H7 (cell line): Measurements from ENCODE around the gene AGAP1. TPM values are rescaled to one million over a fixed set of nuclear protein-coding genes. Genes with fewer than 3 reads are reported as not detected.

Source experiments
- DNase-seq: peaks from one replicate; pipeline ENCODE4 v3.0.0; 2012
- H3K27me3 ChIP-seq: 2 replicates; pipeline ENCODE4 v1.6.0; 2011; ENCODE audit warnings: mild to moderate bottlenecking, low read length; ENCODE audit not compliant: control insufficient read depth, insufficient read depth
- H3K36me3 ChIP-seq: replicated peaks from 2 replicates; pipeline ENCODE4 v1.5.1; 2011; ENCODE audit warnings: low read length; ENCODE audit not compliant: control insufficient read depth, insufficient read depth
- H3K4me3 ChIP-seq: 2 replicates; pipeline ENCODE4 v1.5.1; 2011; ENCODE audit warnings: low read depth, mild to moderate bottlenecking, control low read depth, low read length, moderate library complexity; ENCODE audit not compliant: insufficient read depth
- total RNA-seq: library from RNA; depleted of rRNA; stranded (reverse); fragments of >200 nt; shearing (Covaris generic); gene quantifications from 2 replicates; pipeline ENCODE4 v1.2.3, GENCODE V29; 2014

Gene AGAP1
- total RNA-seq, 1 experiment from 2014 or later = 12.6 TPM

DNA sequence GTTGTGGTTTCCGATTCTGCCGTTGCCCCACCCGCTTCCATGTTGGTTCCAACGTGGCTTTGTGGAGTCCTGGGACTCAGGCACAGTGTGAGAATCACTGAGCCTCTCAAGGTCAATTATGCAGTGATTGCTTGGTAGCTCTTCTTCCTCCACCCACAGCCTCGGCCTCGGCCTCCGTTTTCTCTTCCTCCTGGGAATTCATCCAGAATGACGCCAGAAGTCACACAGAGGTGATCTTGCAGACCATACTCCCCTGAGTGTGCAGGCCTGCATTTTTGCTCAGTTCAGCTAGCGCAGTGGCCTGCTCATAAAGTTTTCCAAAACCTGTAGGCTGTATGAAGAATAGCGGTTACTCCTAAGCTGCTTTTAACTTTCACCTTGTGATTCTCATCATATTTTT lies 401.0 kb downstream of the AGAP1 start:
- no peak for DNase-seq
- no peaks in the 10 kb centered on the region for H3K27me3 ChIP-seq
- H3K4me3 ChIP-seq = no peak overlapping the region
- no peaks in the 10 kb centered on the region for H3K36me3 ChIP-seq

DNA sequence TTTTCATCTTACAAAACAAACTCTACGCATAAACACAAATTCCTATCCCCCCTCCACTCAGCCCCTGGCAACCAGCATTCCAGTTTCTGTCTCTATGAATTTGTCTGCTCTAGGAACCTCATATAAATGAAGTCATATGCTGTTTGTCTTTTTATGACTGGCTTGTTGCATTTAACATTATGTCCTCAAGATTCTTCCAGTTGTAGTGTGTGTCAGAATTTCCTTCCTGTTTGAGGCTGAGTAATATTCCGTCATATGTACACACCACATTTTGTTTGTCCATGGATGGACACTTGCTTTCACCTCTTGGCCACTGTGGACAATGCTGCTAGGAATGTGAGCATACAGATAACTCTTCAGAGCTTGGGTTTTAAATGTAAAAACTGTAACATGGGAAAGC lies 402.2 kb downstream of the AGAP1 start:
- DNase-seq = no peak
- no peaks in the 10 kb centered on the region for H3K27me3 ChIP-seq

DNA sequence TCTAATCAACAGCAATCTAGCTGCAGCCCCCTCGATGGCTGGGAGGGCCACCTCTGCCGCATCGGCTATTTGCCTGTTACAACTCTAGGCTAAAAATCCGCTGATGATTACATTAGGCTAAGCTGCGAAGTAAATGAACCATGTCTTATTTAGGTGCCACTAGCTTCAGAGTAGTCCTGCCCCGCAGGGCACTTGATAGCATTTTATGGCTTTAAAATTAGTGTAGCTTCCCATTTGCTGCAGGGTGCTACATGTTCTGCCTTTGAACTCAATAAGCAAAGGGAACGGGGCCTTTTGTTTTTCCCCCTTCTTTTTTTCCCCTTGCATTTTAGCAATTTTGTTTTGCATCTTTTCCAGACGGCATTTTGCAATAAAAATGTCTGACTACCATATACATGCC lies 404.1 kb downstream of the AGAP1 start:
- H3K36me3 ChIP-seq = no peaks in the 10 kb centered on the region
- no peaks in the 10 kb centered on the region; the same call in 1 of the 2 replicates for H3K27me3 ChIP-seq
- no peak for DNase-seq
- no peak overlapping the region for H3K4me3 ChIP-seq

More for the DNA sequence above, 402.2 kb downstream of the AGAP1 start:
- Histone ChIP-seq H3K36me3 (no peaks in the 10 kb centered on the region), H3K4me3 (no peak overlapping the region)

DNA sequence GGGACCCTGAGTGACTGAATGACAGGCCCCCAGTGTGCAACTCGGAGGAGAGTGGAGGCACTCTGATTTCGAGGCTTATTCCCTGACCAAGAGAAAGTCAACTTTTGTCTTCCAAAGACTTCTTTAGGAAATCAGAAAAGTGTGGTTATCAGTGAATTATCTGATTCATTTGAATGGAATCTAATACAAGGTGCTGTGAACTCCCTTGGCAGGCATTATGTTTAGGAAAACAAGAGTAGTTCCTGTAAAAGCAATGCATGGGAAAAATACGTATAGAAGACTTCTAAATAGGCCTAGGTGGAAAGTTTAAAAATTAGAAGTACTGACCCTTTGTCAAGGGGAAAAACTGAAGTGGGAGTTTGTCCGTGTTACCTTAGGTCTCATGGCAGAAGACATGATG lies 404.9 kb downstream of the AGAP1 start:
- no peaks in the 10 kb centered on the region for H3K36me3 ChIP-seq
- no peak overlapping the region for H3K4me3 ChIP-seq
- no peak for DNase-seq
- no peaks in the 10 kb centered on the region; the same call in 1 of the 2 replicates for H3K27me3 ChIP-seq

DNA sequence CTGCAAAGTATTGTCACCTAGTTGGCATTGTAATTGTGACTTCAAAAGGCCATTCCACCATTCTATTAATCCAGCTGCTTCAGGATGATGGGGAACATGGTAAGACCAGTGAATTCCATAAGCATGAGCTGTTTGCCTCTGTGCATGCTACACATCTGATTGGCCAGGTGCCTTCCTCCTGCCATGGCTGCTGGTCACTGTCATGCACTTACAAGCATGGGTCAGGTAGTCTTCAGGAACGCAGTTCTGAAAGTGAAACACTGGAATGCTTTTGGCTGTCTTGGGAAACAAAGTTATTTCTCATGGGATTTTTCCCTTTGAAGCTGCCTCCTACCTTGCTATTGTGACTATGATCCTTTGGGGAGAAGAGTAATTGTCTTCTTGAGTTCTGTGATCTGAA lies 406.8 kb downstream of the AGAP1 start:
- Histone ChIP-seq H3K27me3 (peaks cover 2% of the 10 kb centered on the region; the same call in 1 of the 2 replicates), H3K36me3 (no peaks in the 10 kb centered on the region), H3K4me3 (no peak overlapping the region)
- no peak for DNase-seq

DNA sequence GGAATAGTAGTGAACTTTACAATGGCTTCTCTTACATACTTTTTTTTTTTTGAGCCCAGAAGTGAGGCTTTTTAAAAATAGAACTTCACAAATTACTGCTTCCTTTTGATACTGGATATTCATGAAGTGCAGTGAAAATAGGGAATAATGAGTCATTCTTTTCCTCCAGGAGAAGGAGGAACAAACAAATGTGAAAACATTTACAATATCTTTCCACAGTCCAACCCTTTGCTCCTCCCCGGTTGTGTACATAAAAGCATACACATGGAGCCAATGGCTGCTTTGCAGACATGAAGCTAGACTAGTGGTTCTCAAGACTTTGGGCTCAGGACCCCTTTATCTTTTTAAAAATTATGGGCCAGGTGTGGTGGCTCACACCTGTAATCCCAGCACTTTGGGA lies 407.4 kb downstream of the AGAP1 start:
- H3K36me3 ChIP-seq = no peaks in the 10 kb centered on the region
- no peak for DNase-seq
- no peak overlapping the region for H3K4me3 ChIP-seq
- peaks cover 4% of the 10 kb centered on the region; the same call in 1 of the 2 replicates for H3K27me3 ChIP-seq

DNA sequence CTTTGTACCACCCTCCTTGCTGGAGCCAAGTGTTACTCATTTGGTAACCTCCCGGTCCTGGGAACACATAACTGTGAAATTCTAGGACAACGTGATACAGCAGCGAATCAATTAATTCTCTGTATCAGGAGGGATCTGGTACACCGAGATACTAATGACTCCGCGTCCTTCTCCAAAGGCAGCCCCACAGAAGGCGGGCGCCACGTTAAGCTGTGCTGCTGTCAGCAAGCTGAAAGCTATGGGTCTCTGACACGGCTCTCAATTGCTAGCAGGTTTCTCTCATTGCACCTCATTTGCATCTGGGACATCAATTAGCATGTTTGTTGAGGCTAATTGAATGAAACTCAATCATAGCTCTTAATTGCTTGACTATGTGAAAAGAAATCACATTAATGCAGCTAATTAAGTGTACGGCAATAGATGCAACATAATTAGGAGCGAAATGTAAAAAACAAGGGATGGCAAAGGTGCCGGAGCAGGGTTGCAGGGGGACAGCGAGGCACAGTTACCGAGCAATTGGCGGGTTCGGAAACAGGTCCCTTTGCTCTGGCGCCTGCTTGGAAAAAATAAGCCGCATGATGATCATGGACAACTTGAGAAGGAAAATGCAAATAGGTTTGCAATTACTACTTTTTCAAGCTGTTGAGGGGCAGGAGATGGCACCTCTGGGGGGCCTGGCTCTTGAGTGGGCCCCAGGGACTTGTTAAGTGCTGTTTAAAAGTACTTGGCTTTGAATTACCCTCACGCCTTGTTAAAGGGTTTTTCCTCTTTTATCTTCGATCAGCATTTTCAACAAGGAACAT lies 410.1 kb downstream of the AGAP1 start:
- Histone ChIP-seq H3K36me3 (no peaks in the 10 kb centered on the region), H3K27me3 (peaks cover 4% of the 10 kb centered on the region; the same call in 1 of the 2 replicates), H3K4me3 (no peak overlapping the region)
- no peak for DNase-seq

DNA sequence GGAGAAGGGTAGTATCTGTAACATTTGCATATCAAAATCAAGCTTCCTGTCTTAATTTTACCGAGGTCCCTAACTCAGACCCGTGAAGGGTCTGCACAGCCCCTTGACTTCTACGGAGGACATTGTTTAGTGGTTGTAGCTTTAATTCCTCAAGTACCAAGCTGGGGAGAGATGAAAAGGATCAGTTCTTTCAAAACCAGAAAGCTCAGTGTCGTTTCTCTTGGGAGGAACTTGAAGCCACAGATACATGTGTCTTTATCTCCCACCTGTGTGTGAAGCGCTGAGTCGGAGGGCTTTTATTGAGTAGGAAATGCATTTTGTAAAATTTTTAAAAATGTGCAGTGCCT lies 410.7 kb downstream of the AGAP1 start:
- DNase-seq = no peak
- no peaks in the 10 kb centered on the region for H3K36me3 ChIP-seq
- H3K27me3 ChIP-seq = peaks cover 4% of the 10 kb centered on the region; the same call in 1 of the 2 replicates
- H3K4me3 ChIP-seq = no peak overlapping the region

DNA sequence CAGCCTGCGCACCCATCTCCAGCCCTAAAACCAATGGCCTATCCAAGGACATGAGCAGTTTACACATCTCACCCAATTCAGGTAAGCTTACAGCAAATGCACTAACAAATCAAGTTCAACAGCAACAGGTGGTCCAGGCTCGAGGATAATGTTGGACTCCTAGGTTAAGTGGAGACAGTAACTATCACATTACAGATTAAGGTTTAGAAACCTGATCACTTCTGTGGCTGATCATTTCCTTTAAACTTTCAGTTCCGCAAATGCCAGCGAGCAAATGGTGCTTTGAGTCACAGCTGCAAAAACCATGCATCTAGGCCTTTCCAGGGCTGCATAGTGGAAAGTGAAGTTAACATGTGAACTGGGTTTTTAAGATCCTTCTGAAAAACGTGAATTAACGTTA lies 415.0 kb downstream of the AGAP1 start:
- no peak for DNase-seq
- no peak overlapping the region for H3K4me3 ChIP-seq
- no peaks in the 10 kb centered on the region for H3K36me3 ChIP-seq
- peaks cover 4% of the 10 kb centered on the region; the same call in 1 of the 2 replicates for H3K27me3 ChIP-seq

DNA sequence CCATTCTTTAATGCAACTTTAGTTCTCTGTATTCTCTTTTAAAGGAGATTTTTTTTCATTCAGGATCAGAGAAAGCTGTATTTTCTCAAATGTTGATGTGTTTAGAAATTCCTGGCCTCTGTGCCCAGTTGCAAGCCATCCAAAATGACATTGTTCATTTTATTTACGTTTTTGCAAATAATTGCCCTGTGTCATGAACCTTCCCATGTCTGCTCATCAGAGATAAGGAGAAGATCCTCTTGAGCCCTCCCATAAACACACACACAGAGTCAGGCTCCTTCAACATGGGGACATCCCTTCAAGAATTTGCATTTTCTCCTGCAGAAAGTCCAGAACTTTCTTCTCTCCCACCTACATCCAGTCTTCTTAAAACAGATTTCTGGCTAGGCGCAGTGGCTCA lies 415.5 kb downstream of the AGAP1 start:
- H3K27me3 ChIP-seq = peaks cover 4% of the 10 kb centered on the region; the same call in 1 of the 2 replicates
- no peaks in the 10 kb centered on the region for H3K36me3 ChIP-seq
- no peak overlapping the region for H3K4me3 ChIP-seq
- no peak for DNase-seq

DNA sequence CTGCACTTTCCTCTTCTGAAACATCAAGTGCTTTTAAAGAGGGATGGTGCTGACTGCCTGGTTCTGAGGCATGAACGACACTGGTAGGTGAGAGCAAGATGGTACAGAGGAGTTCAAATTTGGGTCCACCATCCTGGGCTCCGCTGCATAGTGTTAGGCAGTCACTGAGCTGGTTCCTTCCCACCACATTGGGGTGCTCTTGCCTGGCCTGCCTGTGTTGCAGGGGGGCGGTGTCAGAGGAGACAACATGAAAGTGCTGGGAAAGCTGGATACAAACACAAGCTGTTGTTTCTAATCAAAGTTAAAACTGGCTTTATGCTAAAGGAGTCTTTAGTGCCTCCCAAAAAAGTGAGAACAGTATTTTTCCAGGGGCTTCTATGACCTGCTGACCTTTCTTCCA lies 416.2 kb downstream of the AGAP1 start:
- Histone ChIP-seq H3K4me3 (no peak overlapping the region), H3K27me3 (peaks cover 4% of the 10 kb centered on the region; the same call in 1 of the 2 replicates), H3K36me3 (no peaks in the 10 kb centered on the region)
- DNase-seq = no peak

DNA sequence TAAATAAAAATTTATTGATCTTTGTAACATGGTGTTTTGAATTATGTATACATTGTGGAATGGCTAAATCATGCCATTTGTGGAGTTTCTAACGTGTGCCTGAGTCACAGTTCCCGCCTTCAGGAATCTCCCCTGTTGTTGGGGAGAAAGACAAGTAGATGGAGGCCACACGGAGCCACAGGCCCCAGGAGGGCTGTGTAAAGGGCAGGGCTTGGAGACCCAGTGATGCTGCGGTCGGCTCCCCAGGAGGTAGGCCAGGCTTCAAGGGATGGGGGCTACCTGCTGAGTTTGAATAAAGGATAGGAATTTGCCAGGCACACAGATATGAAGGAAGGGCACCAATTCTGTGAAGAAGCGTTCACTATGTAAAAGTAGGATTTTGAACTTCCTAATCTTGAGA lies 417.3 kb downstream of the AGAP1 start:
- peak; percentile 50 for DNase-seq
- no peaks in the 10 kb centered on the region for H3K36me3 ChIP-seq
- H3K4me3 ChIP-seq = no peak overlapping the region
- no peaks in the 10 kb centered on the region; the same call in 1 of the 2 replicates for H3K27me3 ChIP-seq

DNA sequence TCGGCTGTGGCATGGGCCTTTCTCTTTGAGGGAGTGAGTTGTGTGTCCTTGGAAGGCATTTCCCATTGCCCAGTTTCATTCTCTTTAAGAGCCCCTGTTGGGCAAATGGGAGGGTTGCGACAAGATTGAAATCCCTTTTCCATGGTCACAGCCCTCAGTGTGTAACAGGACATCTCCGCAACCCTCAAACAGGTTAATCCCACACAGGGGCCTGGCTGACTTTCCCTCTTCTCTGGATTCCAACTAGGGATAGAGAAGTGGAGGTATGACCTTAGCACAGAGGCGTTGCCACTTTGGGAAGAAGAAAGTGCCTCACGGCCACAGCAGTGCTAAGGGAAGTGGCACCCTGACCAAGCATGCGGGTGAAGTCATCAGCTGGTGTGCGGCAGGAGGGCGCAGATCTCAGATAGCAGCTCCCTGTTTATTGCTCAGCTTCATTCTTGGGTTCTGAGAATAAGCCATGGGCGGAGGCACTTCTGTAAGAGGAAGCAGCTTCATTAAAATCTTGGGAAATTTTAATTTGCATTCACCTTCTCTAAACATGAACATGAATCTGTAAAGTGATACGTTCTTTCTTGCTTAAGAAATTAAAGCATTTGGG lies 417.9 kb downstream of the AGAP1 start:
- no peaks in the 10 kb centered on the region; the same call in 1 of the 2 replicates for H3K27me3 ChIP-seq
- H3K4me3 ChIP-seq = no peak overlapping the region
- H3K36me3 ChIP-seq = no peaks in the 10 kb centered on the region
- peak; percentile 56 for DNase-seq

DNA sequence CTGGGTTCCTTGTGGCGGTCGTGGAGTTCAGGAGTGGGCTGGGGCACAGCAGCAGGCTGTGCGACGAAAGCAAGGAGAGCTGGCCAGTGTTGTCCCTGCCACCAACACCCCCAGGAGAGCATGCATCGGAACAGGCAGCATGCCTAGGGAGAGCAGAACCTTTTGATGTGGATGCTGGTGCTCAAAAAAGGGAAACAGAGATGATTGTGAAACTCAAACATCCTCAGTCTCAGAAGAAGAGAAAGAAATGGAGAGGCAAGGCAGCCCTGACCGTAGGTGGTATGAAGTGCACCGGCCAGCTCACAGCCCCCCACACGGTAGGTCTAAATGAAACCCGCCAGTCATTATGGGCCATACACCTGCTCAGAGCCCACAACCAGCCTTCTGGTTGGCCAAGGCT lies 420.9 kb downstream of the AGAP1 start:
- no peaks in the 10 kb centered on the region for H3K36me3 ChIP-seq
- H3K27me3 ChIP-seq = no peaks in the 10 kb centered on the region
- no peak for DNase-seq
- no peak overlapping the region for H3K4me3 ChIP-seq

DNA sequence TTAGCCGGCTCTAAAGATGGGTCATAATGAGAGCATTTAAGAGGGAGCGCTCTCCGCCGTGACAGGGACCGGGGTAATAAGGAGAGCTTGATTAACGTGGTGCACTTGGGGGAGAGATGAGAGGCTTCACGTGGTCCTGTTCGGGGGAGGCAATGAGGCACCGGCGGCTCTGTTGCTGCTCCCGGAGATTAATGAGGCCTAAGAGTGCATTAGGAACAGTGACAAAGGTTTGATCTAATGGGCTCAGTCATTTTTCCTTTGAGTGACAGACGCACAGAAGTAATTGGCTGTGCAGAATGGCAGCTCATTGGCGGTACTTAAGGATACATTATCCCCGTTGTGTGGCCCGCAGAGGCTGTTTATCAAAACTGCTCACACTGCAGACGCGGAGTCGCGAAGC lies 423.7 kb downstream of the AGAP1 start:
- Histone ChIP-seq H3K27me3 (no peaks in the 10 kb centered on the region), H3K36me3 (no peaks in the 10 kb centered on the region), H3K4me3 (no peak overlapping the region)
- no peak for DNase-seq
